HG03175 (cell line): ENCODE measurements around the gene KPNA4.

Experiments used
- ATAC-seq: cut with Tn5 transposase; IDR thresholded peaks from one replicate; pipeline ENCODE4 v1.9.1; 2021; ENCODE audit warnings: mild to moderate bottlenecking, moderate library complexity; ENCODE audit not compliant: unreplicated experiment

The KPNA4 gene

GRCh38 chr3:160501325-160501724 is 64.0 kb downstream of the KPNA4 start:
- ATAC-seq, result no peak

DNA sequence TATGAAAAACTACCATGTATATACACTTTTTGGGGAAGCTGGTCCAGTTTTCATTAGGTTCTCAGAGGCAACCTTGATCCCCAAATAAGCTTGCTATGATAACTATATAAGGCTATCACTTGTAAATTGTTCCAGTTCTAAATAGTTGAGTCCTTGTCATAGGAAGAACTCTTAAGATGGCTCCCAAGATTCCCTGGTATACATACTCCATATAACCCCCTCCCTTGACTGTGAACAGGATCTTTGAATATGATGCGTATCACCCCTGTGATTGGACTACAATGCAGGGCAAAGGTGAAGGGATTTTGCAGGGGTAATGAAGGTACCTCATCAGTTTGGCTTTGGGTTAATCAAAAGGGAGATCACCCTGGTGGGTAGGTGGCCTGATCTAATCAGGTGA is 67.2 kb downstream of the KPNA4 start:
- ATAC-seq, result no peak

DNA sequence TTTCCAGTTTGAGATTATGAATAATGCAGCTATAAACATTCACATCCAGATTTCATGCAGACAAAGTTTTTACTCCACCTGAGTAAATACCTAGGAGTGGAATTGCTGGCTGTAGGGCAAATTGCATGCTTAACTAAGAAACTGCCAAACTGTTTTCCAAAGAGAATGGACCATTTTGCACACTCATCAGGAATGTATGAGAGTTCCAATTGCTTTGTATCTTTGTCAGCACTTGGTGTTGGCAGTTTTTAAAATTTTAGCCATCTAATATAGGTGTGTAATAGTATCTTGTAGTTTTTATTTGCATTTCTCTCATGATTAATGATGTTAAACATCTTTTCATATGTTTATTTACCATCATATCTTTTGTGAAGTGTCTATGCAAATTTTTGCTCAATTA is 75.2 kb downstream of the KPNA4 start:
- ATAC-seq, result no peak

GRCh38 chr3:160486459-160486869 is 78.9 kb downstream of the KPNA4 start:
- peak; percentile 25 for ATAC-seq

GRCh38 chr3:160482796-160483195 is 82.6 kb downstream of the KPNA4 start:
- no peak for ATAC-seq

DNA sequence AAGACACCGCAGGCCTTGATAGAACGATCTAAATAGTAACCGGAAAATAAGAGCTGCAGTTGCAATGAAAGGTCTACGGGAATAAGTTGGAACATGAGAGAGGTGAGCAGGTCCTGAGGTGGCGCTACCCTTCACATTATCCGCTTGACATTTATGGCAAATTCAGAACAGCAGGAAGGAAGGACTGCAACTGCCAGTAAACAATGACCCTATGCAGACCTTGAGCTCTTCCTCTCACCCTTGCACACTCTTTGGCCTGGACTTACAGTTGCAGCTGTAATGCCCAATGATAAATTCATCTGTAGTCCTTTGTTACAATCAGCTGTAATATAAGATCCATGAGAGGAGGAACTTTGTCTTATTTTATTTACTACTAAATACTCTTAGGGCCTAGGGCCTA is 83.5 kb downstream of the KPNA4 start:
- ATAC-seq, result no peak

DNA sequence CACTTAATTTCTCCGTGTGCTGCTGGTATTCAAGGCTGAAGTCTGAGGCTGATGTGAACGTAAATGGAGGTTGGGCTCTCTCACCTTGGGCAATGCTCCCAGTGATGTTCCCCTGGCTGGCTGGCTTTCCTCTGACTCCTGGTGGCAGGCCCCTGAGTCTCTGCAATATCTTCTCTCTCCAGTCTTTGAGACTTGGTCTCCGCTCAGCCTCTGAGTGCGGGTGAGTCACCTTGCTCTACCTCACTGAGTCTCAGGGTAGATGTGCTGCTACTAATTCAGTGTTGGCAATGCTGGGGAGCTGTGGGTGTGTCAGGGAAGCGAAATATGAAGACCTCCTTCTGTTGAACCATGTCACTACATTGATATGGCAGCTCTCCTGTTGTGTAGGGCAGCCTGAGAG is 84.4 kb downstream of the KPNA4 start:
- ATAC-seq, result no peak

DNA sequence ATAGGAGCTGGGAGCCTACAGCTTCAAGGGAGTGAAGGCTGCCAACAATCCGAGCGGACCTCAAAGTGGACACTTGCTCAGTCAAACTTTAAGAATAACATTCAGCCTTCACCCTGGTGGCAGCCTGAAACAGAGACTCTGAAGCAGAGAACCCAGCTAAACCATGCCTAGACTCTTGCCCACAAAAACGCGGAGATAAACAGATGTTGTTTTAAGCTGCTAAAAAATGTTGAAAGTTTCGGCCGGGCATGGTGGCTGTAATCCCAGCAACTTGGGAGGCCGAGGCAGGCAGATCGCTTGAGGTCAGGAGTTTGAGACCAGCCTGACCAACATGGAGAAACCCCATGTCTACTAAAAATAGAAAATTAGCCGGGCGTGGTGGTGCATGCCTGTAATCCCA is 86.0 kb downstream of the KPNA4 start:
- no peak for ATAC-seq

GRCh38 chr3:160478338-160478737 is 87.0 kb downstream of the KPNA4 start:
- no peak for ATAC-seq

GRCh38 chr3:160477750-160478149 is 87.6 kb downstream of the KPNA4 start:
- no peak for ATAC-seq

GRCh38 chr3:160475884-160476283 is 89.5 kb downstream of the KPNA4 start:
- ATAC-seq, result no peak

DNA sequence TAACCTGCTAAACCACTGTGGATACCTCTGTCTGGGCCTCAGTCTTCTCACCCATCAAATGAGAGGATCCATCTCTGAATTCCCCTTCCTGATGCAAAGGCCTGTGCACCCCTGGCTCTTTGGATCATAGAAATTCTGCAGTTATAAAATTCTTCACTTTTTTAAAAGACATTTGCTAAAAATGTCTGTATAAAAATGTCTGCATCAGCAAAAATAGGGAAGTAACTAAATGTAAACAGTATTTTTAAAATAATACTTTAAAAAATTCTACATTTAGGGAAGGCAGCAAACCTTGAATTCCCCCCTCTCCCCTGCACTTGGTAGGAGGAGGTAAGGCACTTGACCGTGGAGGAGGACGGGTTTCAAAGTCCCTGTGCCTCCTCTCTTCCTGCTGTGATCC is 90.2 kb downstream of the KPNA4 start:
- ATAC-seq, result no peak

- ATAC-seq, result no peak
These were observed 90.9 kb downstream of the KPNA4 start for GRCh38 chr3:160474416-160474838.

DNA sequence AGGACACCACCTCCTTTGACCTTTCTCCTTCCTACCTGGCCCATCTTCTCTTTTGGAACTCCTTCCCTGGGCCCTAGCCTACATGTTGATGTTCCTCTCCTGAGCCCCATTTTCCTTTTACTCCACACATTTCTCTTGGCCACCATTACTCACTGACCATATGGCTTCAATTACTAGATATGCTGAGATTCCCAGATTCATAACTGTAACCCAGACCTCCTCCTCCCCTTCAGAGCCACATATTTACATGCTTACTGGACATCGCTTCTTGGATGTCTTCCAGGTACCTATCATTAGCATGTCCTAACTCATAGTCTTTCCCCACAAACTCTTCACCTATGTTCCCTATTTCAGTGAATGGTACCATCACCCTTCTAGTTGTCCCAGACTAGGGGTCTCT is 91.4 kb downstream of the KPNA4 start:
- no peak for ATAC-seq

DNA sequence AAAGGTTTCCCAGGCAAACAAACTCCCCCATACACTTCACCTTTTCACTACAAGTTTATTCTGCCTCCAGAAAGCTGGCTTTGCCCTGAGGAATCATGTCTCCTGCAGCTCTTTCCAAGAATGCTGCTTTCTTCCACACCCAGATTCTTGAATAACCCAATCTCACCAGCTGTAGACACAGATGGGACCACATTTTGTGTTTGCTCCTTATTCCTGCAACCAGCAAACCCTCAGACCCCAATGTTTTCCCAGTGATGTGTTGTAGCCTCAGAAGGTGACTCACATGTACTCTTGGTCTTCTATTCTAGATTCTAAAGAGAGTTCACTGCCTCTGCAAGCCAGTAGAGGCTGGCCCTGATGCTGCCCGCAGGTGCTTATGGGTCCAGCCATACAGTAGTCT is 92.2 kb downstream of the KPNA4 start:
- no peak for ATAC-seq

DNA sequence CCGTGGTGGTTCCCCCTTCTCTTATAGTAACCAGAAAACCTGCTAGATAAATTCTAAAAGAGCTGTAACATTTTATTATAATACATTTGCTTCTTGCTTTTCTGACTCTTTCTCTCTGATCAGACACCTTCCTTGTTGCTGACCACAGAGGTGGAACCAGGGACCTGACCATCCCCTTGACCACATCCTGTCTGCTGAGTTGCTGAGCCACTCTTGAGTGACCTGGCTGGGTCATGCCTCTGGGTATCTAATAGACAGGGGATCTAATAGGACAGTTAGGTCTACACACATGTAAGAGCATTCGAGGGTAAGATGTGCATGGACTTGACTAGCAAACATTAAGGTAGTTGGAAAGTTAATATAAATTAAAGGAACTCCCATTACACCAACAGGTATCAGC is 93.0 kb downstream of the KPNA4 start:
- peak; percentile 92 for ATAC-seq

DNA sequence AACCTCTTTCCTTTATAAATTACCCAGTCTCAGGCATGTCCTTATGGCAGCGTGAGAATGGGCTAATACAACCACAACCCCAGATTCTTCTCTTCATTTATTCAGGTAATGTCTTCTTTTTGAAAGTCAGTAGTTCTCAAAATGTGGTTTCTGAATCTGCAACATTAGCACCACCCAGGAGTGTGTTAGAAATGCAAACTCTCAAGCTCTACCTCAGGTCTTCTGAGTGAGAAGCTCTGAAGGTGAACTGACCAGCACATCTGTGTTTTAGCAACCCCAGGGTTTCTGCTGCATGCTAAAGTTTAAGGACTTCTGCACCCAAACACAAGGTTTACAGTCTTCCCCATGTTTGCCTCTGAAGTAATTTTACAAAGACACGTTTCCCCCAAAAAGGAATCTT is 93.5 kb downstream of the KPNA4 start:
- peak; percentile 62 for ATAC-seq

DNA sequence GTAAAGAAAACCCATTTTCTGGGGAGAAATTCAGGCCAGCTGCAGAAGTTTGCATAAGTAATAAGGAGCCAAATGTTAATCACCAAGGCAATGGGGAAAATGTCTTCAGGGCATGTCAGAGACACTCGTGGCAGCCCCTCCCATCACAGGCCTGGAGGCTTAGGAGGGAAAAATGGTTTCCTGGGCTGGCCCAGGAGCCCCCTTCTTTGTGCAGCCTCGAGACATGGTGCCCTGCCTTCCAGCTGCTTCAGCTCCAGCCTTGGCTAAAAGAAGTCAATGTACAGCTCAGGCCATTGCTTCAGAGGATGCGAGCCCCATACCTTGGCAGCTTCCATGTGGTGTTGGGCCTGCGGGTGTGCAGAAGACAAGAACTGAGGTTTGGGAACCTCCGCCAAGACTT is 95.2 kb downstream of the KPNA4 start:
- ATAC-seq, result no peak

DNA sequence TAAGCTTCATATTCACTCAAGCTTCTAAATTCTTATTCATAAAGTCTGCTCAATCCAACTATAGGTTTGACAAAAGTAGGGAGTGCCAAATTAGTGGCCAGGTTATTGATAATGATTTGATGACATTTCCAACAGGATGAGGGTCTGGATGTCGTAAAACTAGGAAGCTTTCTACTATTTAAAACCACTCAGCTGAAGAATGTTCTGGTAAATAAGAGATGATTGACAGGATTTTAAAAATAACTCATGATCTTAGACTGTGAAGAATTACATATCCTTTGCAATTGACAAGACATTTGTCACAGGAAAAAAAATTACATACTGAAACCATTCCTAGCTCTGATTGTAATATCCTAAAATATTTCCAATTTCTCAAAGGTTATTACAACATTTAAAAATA is 100.4 kb downstream of the KPNA4 start:
- ATAC-seq, result no peak

GRCh38 chr3:160464321-160464720 is 101.0 kb downstream of the KPNA4 start:
- no peak for ATAC-seq

DNA sequence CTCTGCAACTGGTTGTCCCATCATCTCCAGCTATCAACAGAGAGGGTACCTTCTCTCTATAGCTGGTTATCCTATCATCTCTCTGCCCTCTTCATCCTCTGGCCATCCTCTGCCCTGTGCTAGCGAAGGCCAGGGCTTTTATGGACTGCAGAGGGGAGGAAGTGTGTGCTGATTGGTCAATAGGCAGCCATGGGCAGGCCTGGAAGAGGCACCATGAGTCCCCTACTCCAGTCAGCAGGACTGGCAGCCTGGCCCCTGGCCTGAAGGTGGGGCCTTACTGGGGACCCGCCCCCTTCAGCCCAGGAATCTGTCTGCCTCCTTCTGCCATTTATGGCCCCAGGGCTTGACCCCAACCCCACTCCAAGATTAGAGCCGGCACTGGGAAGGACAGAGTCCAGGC is 105.3 kb downstream of the KPNA4 start:
- no peak for ATAC-seq

- no peak for ATAC-seq
These were observed 105.9 kb downstream of the KPNA4 start for GRCh38 chr3:160459450-160459970.

GRCh38 chr3:160458151-160458550 is 107.2 kb downstream of the KPNA4 start:
- no peak for ATAC-seq

- no peak for ATAC-seq
These were observed 109.5 kb downstream of the KPNA4 start for GRCh38 chr3:160455846-160456245.
